Skeletal muscle cell (primary cell): ENCODE measurements around the gene DMKN.

Experiments used
- DNase-seq: peaks from one replicate; pipeline ENCODE4 v3.0.0-alpha.2; 2010; ENCODE audit warnings: low read depth
- H3K4me3 ChIP-seq: 2 replicates; pipeline ENCODE4 v1.5.1; 2011; ENCODE audit warnings: low read depth, mild to moderate bottlenecking, control low read depth, low read length, moderate library complexity

DMKN gene

DNA sequence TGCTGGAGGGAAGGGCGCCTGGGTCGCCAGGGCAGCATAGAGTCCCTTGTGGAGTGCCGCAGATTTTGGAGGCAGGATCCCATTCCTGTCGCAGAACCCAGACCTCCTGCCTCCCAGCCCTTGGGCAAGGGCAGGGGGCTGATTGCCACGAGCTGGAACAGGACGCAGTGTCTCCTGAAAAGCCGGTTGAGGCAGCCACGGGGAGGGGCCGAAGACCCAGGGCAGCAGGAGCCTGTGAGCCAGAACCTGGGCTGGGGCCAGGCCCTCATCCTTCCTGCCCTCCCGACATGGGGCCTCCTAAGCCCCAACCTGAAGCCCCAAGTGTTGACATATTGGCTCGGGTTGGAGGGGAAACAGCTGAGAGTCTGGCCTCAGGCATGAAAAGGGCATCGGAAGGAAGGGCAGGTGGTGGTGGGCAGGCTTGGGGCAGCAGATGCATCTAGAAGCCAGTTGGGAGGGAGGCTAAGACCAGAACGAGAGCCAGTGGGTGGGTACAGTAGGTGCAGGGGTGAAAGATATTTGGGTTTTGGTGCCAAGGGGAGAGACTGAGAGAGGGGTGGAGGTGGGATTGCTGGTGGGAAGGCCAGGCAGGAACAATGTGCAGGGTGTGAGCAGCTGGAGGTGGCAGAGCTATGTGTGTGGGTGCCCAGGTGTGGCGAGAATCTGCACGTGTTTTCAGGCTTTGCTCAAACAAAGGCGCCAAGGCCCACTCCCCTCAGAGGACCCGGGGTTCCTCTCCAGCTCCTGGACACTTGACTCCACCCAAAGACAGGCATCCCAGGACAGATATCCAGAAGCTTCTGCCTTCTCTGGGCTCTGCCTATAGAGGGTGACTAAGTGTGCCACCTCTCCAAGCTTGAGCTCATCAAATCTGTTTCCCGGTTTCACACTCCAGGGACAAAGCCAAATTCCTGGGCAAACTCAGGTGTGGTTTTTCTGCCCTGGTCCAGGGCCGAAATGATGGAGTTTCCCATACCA lies 16.1 kb upstream of the DMKN start:
- DNase-seq: no peak
- no peak overlapping the region for H3K4me3 ChIP-seq

DNA sequence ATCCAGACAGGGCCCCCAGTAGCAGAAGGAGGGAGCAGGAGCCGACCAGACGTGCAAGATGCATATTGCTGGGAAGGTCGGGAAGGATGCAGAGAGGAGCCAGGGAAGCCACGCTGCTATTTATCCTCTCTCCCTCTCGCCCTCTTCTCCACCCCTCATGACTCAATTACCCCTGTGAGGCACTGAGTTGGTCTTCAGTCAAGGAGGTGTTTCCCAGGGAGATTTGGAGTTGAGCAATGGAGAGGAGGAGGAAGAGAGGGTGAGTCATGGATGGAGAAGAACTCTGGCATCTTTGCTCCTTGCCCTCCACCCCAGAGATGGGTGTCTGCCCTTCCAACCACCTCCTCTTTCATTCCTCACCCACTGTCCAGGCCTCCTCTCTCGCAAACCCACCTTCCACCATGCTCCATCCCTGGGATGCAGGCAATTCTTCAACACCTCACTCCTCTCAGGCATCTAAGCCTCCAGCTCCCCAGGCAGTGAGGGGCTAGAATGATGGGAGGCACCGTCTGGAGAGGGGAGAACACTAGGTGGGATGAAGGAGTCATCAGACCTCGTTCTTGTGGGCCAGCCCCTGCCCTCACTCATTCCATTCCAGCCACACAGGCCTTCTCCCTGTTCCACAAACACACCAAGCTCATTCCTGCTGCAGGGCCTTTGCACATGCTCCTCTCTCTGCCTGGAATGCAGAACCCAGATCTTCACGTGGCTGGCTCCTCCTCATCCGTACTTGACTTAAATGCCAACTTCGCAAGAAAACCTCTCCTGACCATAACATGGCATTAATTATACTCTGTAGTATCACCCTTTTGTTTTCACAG lies 15.0 kb upstream of the DMKN start, which contains the start of gene SBSN:
Gene SBSN, minus strand, starts transcription at position 94 of the 821 bp plus-strand sequence. Its CDS starts 30 bp downstream, at position 64.
- DNase-seq: peak; percentile 57
- H3K4me3 ChIP-seq: no peak within 1 kb of the TSS

DNA sequence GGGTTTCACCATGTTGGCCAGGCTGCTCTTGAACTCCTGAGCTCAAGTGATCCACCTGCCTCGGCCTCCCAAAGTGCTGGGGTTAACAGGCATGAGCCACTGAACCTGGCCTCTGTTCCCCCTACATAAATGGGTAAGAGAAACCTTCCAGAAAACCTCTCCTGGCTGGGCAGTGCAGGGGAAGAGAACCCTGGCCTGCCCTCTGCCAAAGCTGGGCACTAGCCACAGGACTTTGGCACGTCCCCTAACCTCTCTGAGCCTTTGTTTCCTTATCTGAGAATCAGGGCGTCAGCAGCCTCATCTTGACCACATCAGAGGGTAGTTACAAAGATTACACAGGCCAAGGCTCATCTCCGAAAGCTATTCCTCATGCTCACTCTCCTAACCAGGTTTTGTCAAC lies 12.4 kb upstream of the DMKN start:
- no peak overlapping the region for H3K4me3 ChIP-seq
- no peak for DNase-seq

- H3K4me3 ChIP-seq: no peak overlapping the region
- no peak for DNase-seq
Measured at GRCh38 chr19:35524181-35524837, 10.9 kb upstream of the DMKN start.

DNA sequence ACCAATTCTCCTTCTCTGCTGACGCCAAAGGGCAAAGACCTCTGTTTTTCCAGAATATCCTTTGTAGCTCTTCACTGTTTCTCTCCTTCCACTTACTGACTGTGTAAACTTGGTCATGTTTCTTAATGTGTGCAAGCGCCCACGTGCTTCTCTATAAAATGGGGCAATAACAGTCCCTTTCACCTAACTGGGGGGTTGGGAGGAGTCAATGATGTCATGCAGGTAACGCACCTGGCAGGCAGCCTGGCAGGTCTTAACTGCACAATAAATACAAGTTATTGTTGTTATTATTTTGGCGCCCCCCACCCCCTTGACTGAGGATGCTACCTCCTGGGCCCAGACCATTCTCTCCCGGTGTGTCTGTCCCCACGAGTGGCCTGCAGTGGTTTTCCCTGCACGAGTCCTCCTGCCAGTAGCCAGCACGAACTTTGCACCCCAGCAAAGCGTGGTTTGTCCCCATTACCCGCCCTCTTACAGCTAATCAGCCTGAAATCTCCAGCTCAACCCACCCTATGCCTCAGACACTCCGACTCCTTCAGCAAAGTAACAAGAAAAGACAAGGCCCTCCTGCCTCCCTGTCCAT lies 9.4 kb upstream of the DMKN start:
- no peak overlapping the region for H3K4me3 ChIP-seq
- no peak for DNase-seq

GRCh38 chr19:35521124-35521743 lies 7.8 kb upstream of the DMKN start:
- no peak overlapping the region for H3K4me3 ChIP-seq
- no peak for DNase-seq

DNA sequence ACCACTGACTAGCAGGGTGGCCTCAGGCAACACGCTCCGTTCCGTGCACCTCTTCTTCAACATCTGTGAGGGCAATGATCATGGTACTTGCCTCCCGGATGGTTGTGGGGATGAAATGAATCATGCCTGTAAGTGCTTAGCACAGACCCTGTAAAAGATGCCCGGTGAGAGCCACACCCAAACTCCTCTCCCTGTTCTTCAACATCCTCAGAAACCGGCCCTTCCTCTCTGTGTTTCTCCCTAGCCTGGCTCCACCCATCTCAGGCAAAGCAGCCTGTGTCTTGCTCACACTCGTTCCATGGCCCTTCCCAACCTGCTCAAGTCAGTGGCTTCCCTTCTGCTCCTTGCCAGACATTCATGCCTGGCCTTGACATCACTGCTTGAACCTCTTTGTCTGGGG lies 5.8 kb upstream of the DMKN start:
- DNase-seq: no peak
- no peak overlapping the region for H3K4me3 ChIP-seq

- no peak overlapping the region for H3K4me3 ChIP-seq
- peak; percentile 88 for DNase-seq
Measured at GRCh38 chr19:35518313-35518712, 4.9 kb upstream of the DMKN start.

GRCh38 chr19:35517342-35517741 lies 3.9 kb upstream of the DMKN start:
- DNase-seq: no peak
- H3K4me3 ChIP-seq: no peak overlapping the region

DNA sequence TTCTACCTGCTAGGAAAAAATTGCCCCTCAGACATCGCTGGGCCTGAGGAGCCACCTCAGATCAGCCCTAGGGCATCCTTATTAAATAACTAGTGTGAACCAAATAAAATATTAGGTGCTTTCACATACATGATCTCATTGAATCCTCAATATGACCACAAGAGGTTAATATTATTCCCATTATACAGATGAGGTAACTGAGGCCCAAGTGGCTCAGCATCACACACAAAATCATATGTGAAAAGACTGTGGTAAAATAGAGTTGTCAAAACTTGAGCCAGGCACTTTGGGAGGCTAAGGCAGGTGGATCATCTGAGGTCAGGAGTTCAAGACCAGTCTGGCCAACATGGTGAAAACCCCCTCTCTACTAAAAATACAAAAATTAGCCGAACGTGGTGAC lies 2.9 kb upstream of the DMKN start:
- H3K4me3 ChIP-seq: no peak overlapping the region
- no peak for DNase-seq

- no peak for DNase-seq
- no peak overlapping the region for H3K4me3 ChIP-seq
Measured at GRCh38 chr19:35514282-35514809, 897 bp upstream of the DMKN start.

GRCh38 chr19:35512831-35513627 lies 420 bp downstream of the DMKN start:
- DNase-seq: no peak
- H3K4me3 ChIP-seq: no peak overlapping the region

- no peak for DNase-seq
- no peak overlapping the region for H3K4me3 ChIP-seq
Measured at GRCh38 chr19:35511337-35511736, 2.1 kb downstream of the DMKN start.

DNA sequence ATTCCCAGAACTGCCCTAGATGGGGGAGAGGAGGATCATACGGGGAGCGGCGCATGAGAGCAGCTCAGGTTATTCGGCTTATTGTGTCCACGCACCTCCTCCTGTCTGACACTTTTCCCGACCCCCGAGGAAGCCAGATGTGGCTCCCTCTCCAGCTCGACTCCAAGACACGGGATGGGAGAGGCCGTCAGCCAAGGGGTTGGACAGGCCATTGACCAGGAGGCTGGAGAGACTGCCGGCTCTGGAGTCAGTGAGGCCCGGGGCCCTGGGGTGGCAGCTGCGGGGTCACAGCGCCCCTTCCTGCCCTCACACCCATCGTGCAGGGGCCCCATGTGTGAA lies 2.9 kb downstream of the DMKN start:
- no peak overlapping the region for H3K4me3 ChIP-seq
- DNase-seq: no peak

DNA sequence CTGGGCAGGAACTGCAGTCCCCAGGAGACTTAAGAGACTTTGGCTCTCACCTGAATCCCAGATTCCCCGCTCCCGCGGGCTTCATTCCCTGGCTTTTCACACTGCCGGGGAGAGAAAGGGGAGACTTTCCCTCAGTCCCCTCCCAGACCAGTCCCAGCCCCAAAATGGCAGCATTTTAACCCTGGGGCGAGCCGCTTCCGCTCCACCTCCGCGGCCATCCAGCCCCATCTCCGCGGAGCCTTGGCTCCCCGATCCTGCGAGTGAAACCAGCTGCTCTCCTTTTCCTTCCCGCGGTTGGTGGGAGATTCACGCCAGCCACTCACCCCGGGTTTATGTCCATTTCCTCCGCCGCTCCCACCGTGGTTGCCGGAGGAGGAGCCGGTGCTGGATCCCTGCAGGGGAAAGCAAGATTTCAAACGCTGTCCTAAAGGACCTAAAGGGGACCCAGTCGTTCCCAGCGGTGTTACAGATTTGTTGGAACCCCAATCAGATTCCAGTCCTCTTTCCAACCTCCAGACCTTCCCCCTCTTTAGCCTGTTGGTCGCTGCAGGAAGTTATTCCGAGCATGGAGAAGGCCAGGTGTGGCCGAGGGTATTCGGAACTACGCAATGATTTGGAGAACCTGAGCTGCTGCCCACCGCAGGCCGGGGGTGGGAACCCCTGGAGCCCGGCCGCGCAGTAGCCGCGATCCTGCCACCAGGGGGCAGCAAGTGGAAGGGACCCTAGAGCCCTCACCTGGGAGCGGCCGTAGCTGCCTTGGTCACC lies 3.4 kb downstream of the DMKN start:
- peak overlapping the region; percentile 18 for H3K4me3 ChIP-seq
- no peak for DNase-seq

- no peak overlapping the region for H3K4me3 ChIP-seq
- DNase-seq: no peak
Measured at GRCh38 chr19:35509018-35509652, 4.3 kb downstream of the DMKN start.

DNA sequence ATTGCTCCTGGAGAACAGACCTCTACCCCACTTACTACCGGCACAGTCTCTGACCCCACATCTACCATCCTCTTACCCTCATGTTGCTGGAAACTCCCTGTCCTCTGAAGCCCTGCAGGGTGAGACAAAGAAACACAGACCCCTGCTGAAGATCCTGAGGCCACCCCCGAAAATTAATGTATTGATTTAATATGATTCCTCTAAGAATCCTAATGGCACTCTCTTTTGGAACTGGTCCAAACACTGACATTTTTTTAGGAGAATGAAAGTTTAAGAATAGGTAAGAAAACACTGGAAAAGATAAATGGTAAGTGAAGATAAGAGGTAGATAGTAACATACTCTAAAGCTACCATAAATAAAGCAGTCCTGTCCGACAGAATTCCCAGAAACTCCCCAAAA lies 5.3 kb downstream of the DMKN start:
- no peak overlapping the region for H3K4me3 ChIP-seq
- DNase-seq: no peak
